NT2/D1 (cell line): ENCODE results near the gene PDE6H.

Experiments
- SUZ12 ChIP-seq: IDR thresholded peaks from 2 replicates; pipeline ENCODE4 v1.6.1; 2011; ENCODE audit not compliant: insufficient read length, insufficient read depth; ENCODE audit errors: extremely low read depth
- YY1 ChIP-seq: IDR thresholded peaks from 2 replicates; pipeline ENCODE4 v1.6.1; 2011; ENCODE audit not compliant: insufficient read length, insufficient read depth
- ZNF274 ChIP-seq: IDR thresholded peaks from 2 replicates; pipeline ENCODE4 v1.6.1; 2011; ENCODE audit warnings: mild to moderate bottlenecking, low read depth, low read length

DNA sequence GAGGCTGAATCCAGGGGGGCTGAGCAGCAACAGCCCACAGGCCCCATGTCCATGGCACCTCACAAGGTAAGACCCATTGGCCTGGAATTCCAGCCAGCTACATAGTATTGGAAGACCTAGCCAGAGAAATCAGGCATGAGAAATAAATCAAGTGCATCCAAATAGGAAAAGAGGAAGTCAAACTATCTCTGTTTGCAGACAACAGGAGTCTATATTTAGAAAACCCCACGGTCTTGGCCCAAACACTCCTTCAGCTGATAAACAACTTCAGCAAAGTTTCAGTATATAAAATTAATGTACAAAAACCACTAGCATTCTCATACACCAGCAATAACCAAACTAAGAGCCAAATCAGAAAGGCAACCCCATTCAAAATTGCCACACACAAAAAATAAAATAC, 16.9 kb downstream of the PDE6H start:
- TF ChIP-seq SUZ12 (no peak), ZNF274 (no peak), YY1 (no peak)
